Panc1 (cell line): ENCODE results near the gene CACNA1I.

Experiments used
- CTCF ChIP-seq: fragments of 450-650 bp; IDR thresholded peaks from 2 replicates; pipeline ENCODE4 v1.5.1; 2017; ENCODE audit warnings: mild to moderate bottlenecking
- POLR2AphosphoS5 ChIP-seq: IDR thresholded peaks from 2 replicates; pipeline ENCODE4 v1.6.1; 2012; ENCODE audit warnings: mild to moderate bottlenecking, low read depth, low read length, moderate library complexity
- REST ChIP-seq, 2 experiments: IDR thresholded peaks; 2 replicates each; pipeline ENCODE4 v1.6.1; 2011 to 2012; ENCODE audit warnings: low read depth in 2 of 2, control low read depth in 1 of 2, low read length in 1 of 2, mild to moderate bottlenecking in 1 of 2, moderate library complexity in 1 of 2; ENCODE audit not compliant: insufficient read depth in 1 of 2

DNA sequence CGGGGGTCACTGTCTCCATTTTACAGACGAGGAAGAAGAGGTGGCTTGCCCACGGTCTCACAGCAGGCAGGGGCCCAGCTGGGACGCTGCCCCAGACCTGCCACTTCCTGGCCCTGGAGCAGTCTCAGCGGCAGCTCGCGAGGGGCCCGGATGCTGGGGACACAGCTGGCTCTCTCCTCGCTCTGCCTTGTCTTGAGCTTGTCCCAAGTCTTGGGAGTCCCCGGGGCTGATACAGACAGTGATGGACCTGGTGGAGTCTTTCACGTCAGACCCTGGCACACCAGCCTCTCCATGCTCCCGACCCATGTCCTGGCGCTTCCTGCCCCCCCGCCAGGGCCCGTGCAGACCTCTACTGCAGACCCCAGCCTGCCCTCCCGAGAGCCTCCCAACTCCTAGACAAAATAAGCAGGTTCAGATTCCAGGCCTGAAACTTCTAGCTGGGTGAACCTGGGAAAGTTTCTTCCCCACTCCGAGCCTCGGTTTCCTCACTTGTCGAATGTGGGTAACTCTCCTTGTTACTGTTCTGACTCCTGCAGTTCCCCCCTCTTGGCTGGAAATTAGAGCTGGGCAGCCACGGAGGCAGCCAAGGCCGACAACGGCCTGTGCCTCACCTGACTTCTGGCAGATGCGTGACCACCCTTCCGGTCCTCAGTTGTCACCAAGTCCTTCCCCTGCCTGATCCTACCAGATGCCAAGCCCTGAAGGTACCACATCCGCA lies 145.4 kb downstream of the CACNA1I start:
- TF ChIP-seq CTCF (no peak), POLR2AphosphoS5 (no peak), REST (IDR thresholded peaks at IDR 0.05; ENCODE audit: insufficient read depth in 1 of 2, low read depth in 2 of 2, low read length in 1 of 2) (no peak)
